ENCODE data around the gene MOB3C. TPM values are rescaled to one million over a fixed set of nuclear protein-coding genes. Genes with fewer than 3 reads are reported as not detected.

Gene MOB3C
- polyA plus RNA-seq, 1 of the 3 experiments (the other 2 are of a cell fraction) = 8.6 TPM

- WGBS (ENCODE audit: low lambda C conversion rate) = 100% methylated on average over 2 of the region's 2 CpGs
- no peak overlapping the region for H2AFZ ChIP-seq (ENCODE audit: low read depth)
- no peaks in the 10 kb centered on the region for H3K4me1 ChIP-seq (ENCODE audit: control insufficient read depth in 1 of 2, insufficient read depth in 2 of 2, low read depth in 1 of 2, low read length in 1 of 2)
- no peaks in the 10 kb centered on the region for H3K9me3 ChIP-seq
- H3K9ac ChIP-seq = no peak overlapping the region
- H3K9me2 ChIP-seq = no peaks in the 10 kb centered on the region
- H3K36me3 ChIP-seq (replicated peaks in 1 of 2; ENCODE audit: control insufficient read depth in 1 of 2, insufficient read depth in 2 of 2, low read length in 1 of 2) = peaks cover 36 to 45% of the 10 kb centered on the region in 2 experiments
- no peak overlapping the region for H3K4me2 ChIP-seq
- no peaks in the 10 kb centered on the region for H4K20me1 ChIP-seq (ENCODE audit: insufficient read depth)
- H3F3A ChIP-seq (replicated peaks; ENCODE audit: insufficient read depth) = peaks cover 4% of the 10 kb centered on the region
- no peak for TF ChIP-seq RFX5 (IDR thresholded peaks at IDR 0.05; ENCODE audit: low read length)
- no peak for TF ChIP-seq YY1 (IDR thresholded peaks at IDR 0.05; ENCODE audit: low read depth)
- no peak for TF ChIP-seq POLR2AphosphoS5 (IDR thresholded peaks at IDR 0.05; ENCODE audit: low read depth, low read length)
- no peak for TF ChIP-seq NFIC (IDR thresholded peaks at IDR 0.05; ENCODE audit: borderline replicate concordance)
- no peak for TF ChIP-seq MXI1 (IDR thresholded peaks at IDR 0.05; ENCODE audit: low read depth, low read length)
- no peak for TF ChIP-seq SIN3A (IDR thresholded peaks at IDR 0.05; ENCODE audit: borderline replicate concordance, low read depth, low read length)
- TF ChIP-seq RXRA (IDR thresholded peaks at IDR 0.05; ENCODE audit: borderline replicate concordance, low read depth) = no peak
- no peak for TF ChIP-seq EZH2phosphoT487 (IDR thresholded peaks at IDR 0.05; ENCODE audit: borderline replicate concordance, low read depth)
- TF ChIP-seq RAD21 (IDR thresholded peaks at IDR 0.05; ENCODE audit: low read length) = no peak
- no peak for TF ChIP-seq TEAD4 (IDR thresholded peaks at IDR 0.05; ENCODE audit: borderline replicate concordance, insufficient read depth)
- TF ChIP-seq JUND (IDR thresholded peaks at IDR 0.05) = no peak
- TF ChIP-seq, protein P1, sequence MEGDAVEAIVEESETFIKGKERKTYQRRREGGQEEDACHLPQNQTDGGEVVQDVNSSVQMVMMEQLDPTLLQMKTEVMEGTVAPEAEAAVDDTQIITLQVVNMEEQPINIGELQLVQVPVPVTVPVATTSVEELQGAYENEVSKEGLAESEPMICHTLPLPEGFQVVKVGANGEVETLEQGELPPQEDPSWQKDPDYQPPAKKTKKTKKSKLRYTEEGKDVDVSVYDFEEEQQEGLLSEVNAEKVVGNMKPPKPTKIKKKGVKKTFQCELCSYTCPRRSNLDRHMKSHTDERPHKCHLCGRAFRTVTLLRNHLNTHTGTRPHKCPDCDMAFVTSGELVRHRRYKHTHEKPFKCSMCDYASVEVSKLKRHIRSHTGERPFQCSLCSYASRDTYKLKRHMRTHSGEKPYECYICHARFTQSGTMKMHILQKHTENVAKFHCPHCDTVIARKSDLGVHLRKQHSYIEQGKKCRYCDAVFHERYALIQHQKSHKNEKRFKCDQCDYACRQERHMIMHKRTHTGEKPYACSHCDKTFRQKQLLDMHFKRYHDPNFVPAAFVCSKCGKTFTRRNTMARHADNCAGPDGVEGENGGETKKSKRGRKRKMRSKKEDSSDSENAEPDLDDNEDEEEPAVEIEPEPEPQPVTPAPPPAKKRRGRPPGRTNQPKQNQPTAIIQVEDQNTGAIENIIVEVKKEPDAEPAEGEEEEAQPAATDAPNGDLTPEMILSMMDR (IDR thresholded peaks at IDR 0.05) = no peak
- no peak for TF ChIP-seq NRF1 (IDR thresholded peaks at IDR 0.05; ENCODE audit: low read depth, low read length)
- TF ChIP-seq TAF1 (IDR thresholded peaks at IDR 0.05; ENCODE audit: borderline replicate concordance, low read depth, low read length) = no peak
- TF ChIP-seq RCOR1 (IDR thresholded peaks at IDR 0.05; ENCODE audit: low read length) = no peak
- no peak for TF ChIP-seq ZBTB33 (IDR thresholded peaks at IDR 0.05; ENCODE audit: borderline replicate concordance, low read depth)
- no peak for TF ChIP-seq GABPA (IDR thresholded peaks at IDR 0.05; ENCODE audit: low read depth)
- TF ChIP-seq, protein P2, sequence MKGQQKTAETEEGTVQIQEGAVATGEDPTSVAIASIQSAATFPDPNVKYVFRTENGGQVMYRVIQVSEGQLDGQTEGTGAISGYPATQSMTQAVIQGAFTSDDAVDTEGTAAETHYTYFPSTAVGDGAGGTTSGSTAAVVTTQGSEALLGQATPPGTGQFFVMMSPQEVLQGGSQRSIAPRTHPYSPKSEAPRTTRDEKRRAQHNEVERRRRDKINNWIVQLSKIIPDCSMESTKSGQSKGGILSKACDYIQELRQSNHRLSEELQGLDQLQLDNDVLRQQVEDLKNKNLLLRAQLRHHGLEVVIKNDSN (IDR thresholded peaks at IDR 0.05; ENCODE audit: borderline replicate concordance, low read depth) = no peak
- TF ChIP-seq CHD2 (IDR thresholded peaks at IDR 0.05; ENCODE audit: low read length, partially characterized antibody) = no peak
- DNase-seq = no peak
- CTCF ChIA-PET = interaction anchor here (0.7 to 1.0 kb wide), 2 partner anchors 9 to 11 kb away, joined by 3 to 5 read pairs; no protein-coding TSS in a partner anchor
- H3K27me3 ChIP-seq (ENCODE audit: insufficient read depth) = no peaks in the 10 kb centered on the region
- H3K4me3 ChIP-seq (ENCODE audit: low read depth in 2 of 2, low read length in 1 of 2) = no peak overlapping the region
- POLR2A ChIA-PET = no interaction called here
- no peaks in the 10 kb centered on the region for H3K79me2 ChIP-seq (ENCODE audit: insufficient read depth)
- no peak overlapping the region for H3K27ac ChIP-seq (ENCODE audit: low read depth in 2 of 2, low read length in 1 of 2)
These were observed 40.0 kb upstream of the MOB3C start for GRCh38 chr1:46656643-46657042.
